Dendritic cell treated with granulocyte-macrophage colony-stimulating factor and Interleukin-4, amounts not matched to agents 40 ng/mL and 50 ng/mL, for 4 days (primary cell): ENCODE measurements around the gene CTNND2.

Source experiments
- H3K27ac Mint-ChIP-seq: one replicate; pipeline ENCODE4 v1.8.0; 2022; ENCODE audit warnings: mild to moderate bottlenecking, mixed read lengths
- H3K27me3 Mint-ChIP-seq: one replicate; pipeline ENCODE4 v1.8.0; 2022; ENCODE audit warnings: mild to moderate bottlenecking, mixed read lengths
- H3K36me3 Mint-ChIP-seq: one replicate; pipeline ENCODE4 v1.8.0; 2022; ENCODE audit warnings: low read depth, mixed read lengths
- H3K4me1 Mint-ChIP-seq: one replicate; pipeline ENCODE4 v1.8.0; 2022; ENCODE audit warnings: low read depth, mixed read lengths
- H3K4me3 Mint-ChIP-seq: one replicate; pipeline ENCODE4 v1.8.0; 2022; ENCODE audit warnings: mild to moderate bottlenecking, moderate library complexity, mixed read lengths
- H3K9me3 Mint-ChIP-seq: one replicate; pipeline ENCODE4 v1.8.0; 2022; ENCODE audit warnings: mixed read lengths
- intact Hi-C: fragments of 100-400 bp; cut with micrococcal nuclease; formaldehyde crosslinking; loops from one replicate; pipeline ENCODE4 v1.15.0; 2022

CTNND2 gene

DNA sequence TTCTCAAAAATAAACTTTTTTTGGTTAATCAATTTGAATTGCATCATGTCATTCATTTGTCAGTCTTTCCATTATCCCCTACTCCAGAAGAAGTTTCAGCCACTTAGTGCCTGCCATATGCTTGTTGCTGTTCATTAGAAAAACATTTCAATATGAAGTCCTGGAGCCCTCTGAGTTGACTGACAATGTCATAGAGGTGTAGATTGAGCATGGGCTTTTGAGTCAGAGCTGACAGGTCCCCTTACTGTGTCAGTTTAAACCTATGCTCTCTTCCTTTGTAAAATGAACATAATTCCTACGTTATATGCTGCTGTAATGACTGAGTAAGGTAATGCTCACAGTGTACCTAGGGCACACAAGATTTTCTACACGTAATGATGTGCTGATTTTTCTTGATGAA is 114.0 kb downstream of the CTNND2 start:
- H3K9me3 Mint-ChIP-seq, result peaks cover 8% of the 10 kb centered on the region

DNA sequence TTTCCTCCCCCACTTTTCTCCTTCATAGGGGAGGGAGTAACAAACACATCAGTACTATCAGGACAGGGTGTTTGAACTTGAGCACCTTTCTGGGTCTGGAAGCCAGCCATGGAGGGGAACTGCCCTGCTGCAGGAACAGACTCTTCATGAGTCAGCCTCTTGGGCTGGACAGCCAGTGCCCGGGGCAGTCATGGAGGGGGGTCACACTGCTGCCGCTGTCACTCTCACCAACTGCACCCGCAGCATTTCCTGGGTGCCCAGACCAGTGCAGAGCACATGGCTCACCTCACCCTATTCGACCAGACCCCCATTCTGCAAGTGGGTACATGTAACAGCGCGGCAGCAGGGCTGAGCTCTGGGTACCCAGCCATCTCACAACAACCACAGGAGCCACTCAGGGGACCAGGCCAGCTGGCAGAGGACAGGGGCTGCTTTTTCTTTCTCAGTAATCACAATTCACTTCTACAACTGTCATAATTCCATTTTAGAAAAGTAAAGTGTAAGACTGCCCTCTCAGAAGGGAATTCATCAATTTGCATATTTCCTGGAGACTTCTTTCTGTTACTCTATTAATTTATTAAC is 118.4 kb downstream of the CTNND2 start:
- Mint-ChIP-seq H3K9me3 (peaks cover 28% of the 10 kb centered on the region), H3K4me3 (no peak overlapping the region), H3K36me3 (no peaks in the 10 kb centered on the region), H3K4me1 (no peaks in the 10 kb centered on the region), H3K27me3 (no peaks in the 10 kb centered on the region), H3K27ac (no peak overlapping the region)
- intact Hi-C loops, result no loop called here

More for the DNA sequence above, 114.0 kb downstream of the CTNND2 start:
- H3K4me3 Mint-ChIP-seq, result no peak overlapping the region
- no peaks in the 10 kb centered on the region for H3K36me3 Mint-ChIP-seq
- H3K27me3 Mint-ChIP-seq, result no peaks in the 10 kb centered on the region
- intact Hi-C loops, result no loop called here
- H3K27ac Mint-ChIP-seq, result no peak overlapping the region
- no peaks in the 10 kb centered on the region for H3K4me1 Mint-ChIP-seq

DNA sequence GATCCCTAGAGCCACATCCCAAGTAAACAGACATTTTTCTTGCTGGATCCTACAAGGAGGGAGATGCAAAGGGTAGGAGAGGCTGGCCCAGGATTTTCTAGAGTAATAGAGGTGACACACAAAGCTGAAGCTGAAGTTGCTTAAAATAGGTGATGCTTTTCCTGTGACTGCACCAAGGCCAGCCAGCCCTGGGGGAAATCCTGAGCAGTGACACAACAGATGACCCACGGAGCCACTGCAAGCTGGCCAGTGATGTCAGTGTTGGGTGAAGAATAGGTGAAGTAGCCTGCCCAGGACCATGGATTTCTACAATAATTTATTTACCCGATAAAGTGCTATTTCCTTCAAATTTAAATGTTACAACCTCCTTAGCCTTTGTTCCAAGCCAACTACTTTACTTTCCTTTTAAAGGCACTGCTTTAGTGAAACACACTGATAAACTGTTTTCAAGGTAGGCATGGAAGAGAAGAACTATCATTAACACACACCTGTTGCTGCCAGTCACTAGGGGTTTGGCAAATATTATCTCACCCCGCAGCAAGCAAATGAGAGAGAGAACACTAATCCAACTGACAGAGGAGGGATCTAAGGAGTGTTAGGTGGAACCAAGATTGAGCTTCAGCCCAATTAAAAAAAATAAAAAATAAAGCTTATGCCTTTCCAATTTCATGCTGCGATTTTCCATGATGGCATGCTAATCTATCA is 123.5 kb downstream of the CTNND2 start:
- Mint-ChIP-seq H3K27ac (no peak overlapping the region), H3K27me3 (no peaks in the 10 kb centered on the region), H3K9me3 (peaks cover 33% of the 10 kb centered on the region), H3K36me3 (no peaks in the 10 kb centered on the region), H3K4me1 (no peaks in the 10 kb centered on the region), H3K4me3 (no peak overlapping the region)
- intact Hi-C loops, result no loop called here

DNA sequence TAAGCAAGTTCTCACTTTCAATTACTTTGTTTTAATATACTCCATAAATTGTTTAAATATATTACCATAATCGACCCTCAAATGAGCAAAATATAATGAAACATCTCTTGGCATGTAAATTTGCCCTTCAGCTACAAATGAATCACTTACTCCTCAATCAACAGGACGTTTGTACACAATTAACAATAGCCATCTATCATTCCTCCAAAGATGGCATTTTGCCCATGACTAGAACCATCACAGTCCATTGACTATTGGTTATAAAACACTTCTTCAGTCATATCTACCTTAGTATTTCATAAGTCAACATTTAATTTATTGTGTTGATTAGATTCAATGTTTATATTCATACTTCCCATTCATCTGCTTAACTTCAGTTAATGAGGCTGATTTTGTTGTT is 127.2 kb downstream of the CTNND2 start:
- Mint-ChIP-seq H3K9me3 (peaks cover 20% of the 10 kb centered on the region), H3K27me3 (no peaks in the 10 kb centered on the region), H3K4me3 (no peak overlapping the region)

DNA sequence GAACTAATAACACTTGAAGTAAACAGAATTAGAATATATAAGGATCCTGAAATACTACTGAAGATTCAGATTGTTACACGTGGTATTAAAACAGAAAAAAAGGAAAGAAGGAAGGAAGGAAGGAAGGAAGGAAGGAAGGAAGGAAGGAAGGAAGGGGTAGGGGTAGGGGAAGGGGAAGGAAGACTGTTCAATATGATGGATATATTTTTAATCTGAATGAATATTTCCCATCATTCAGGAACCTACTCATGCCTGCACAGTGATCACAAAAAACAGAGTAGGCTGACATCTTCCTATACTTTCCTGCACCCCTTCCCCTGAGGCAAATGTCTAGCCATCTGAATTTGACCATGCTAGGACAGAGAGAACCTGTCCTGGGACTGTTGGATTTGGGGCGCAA is 133.9 kb downstream of the CTNND2 start:
- Mint-ChIP-seq H3K36me3 (no peaks in the 10 kb centered on the region), H3K9me3 (peaks cover 19% of the 10 kb centered on the region), H3K27ac (no peak overlapping the region), H3K27me3 (no peaks in the 10 kb centered on the region), H3K4me1 (no peaks in the 10 kb centered on the region), H3K4me3 (no peak overlapping the region)
- intact Hi-C loops, result no loop called here

More for the DNA sequence above, 127.2 kb downstream of the CTNND2 start:
- intact Hi-C loops, result no loop called here
- Mint-ChIP-seq H3K4me1 (no peaks in the 10 kb centered on the region), H3K27ac (no peak overlapping the region), H3K36me3 (no peaks in the 10 kb centered on the region)

DNA sequence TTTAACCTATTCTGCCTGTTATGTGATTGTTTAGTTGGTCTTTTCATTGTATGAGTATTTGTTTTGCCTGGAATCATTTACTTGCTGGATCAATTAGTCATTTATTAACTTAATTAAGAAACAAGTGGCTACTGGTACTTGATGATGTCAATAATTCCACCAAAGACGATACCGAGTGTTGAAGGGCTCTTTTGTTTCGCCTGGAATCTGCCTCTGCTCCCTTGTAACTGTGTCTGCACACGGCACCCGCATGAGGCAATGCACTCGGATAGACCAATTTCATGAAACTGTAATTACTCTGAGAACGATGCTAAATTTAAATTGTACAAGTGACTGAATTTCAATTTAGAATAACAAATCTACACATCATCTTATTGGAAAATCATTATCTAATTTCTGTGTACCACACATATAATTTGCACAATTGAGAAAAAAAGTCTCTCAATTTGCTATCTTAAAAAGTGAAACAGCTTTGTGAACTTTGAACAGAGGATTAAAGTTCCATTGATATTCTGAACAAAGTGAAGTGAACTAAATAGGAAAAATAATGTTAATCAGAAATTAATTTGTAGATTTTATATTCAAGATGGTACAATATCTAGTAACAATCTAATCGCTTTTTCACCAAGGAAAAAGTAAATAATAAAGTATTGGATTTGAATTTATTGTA is 143.2 kb downstream of the CTNND2 start:
- H3K27me3 Mint-ChIP-seq, result no peaks in the 10 kb centered on the region
- no peak overlapping the region for H3K27ac Mint-ChIP-seq
- no peaks in the 10 kb centered on the region for H3K36me3 Mint-ChIP-seq
- no peak overlapping the region for H3K4me3 Mint-ChIP-seq
- intact Hi-C loops, result no loop called here
- H3K4me1 Mint-ChIP-seq, result no peaks in the 10 kb centered on the region
- H3K9me3 Mint-ChIP-seq, result peaks cover 28% of the 10 kb centered on the region

DNA sequence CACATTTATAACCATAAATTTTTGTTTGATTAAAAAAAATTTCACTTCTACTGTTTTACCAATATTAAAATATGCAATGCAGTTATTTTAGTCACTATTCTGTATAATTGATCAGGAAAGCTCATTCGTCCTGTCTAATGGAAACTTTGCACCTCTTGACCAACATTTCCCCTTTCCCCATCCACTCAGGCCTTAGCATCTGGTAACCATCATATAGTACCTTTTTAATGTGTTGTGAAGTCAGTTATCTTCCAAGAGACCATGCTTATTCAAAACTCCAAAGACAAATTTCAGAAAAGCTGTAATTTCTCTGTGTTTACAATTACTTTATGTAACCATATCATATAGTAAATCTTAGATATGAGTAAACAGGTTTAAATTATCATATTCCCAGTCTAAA is 145.9 kb downstream of the CTNND2 start:
- peaks cover 5% of the 10 kb centered on the region for H3K9me3 Mint-ChIP-seq
- H3K4me3 Mint-ChIP-seq, result no peak overlapping the region
- H3K4me1 Mint-ChIP-seq, result no peaks in the 10 kb centered on the region
- no peaks in the 10 kb centered on the region for H3K27me3 Mint-ChIP-seq
- no peaks in the 10 kb centered on the region for H3K36me3 Mint-ChIP-seq
- H3K27ac Mint-ChIP-seq, result no peak overlapping the region
- intact Hi-C loops, result no loop called here

DNA sequence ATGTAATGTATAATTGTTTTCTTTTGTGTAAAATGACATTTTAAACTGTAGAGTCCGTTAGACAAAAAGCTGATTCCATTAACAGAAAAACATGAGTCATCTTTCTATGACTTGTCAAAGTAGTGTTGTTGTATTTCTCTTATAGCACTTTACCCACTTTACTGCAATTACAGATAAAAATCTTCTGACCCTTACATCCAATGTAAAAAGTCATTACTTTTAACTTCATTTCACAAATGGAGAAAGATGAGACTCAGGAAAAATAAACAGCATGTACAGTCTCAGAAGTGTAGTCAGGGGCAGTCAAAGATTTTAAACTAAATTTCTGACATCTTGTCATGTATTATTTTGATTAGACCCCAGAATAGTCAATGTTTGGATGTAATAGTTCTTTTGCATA is 146.6 kb downstream of the CTNND2 start:
- H3K9me3 Mint-ChIP-seq, result no peaks in the 10 kb centered on the region
- no peak overlapping the region for H3K4me3 Mint-ChIP-seq
- no peaks in the 10 kb centered on the region for H3K36me3 Mint-ChIP-seq
- H3K27ac Mint-ChIP-seq, result no peak overlapping the region
- intact Hi-C loops, result no loop called here
- no peaks in the 10 kb centered on the region for H3K27me3 Mint-ChIP-seq
- no peaks in the 10 kb centered on the region for H3K4me1 Mint-ChIP-seq

DNA sequence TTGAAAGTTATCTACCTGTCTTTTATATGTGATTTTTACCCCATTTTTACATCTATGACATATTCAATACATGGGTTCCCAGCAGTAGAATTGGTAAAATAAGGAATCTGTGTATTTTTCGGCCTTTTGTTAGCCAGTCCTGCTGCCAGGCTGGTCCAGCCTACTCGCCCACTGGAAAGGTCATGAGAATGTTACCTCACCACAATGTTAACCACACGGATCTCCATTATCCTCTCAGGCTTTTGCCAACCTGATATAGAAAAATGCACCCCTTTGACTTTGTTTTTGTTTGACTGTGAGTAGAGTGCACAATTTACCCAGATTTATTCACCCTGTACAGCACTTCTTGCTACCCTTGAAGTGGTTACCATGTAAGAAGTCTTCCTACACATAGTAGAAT is 167.2 kb downstream of the CTNND2 start:
- peaks cover 20% of the 10 kb centered on the region for H3K9me3 Mint-ChIP-seq
- intact Hi-C loops, result no loop called here
- H3K27ac Mint-ChIP-seq, result no peak overlapping the region
- H3K4me1 Mint-ChIP-seq, result no peaks in the 10 kb centered on the region
- no peaks in the 10 kb centered on the region for H3K27me3 Mint-ChIP-seq
- no peaks in the 10 kb centered on the region for H3K36me3 Mint-ChIP-seq
- no peak overlapping the region for H3K4me3 Mint-ChIP-seq

DNA sequence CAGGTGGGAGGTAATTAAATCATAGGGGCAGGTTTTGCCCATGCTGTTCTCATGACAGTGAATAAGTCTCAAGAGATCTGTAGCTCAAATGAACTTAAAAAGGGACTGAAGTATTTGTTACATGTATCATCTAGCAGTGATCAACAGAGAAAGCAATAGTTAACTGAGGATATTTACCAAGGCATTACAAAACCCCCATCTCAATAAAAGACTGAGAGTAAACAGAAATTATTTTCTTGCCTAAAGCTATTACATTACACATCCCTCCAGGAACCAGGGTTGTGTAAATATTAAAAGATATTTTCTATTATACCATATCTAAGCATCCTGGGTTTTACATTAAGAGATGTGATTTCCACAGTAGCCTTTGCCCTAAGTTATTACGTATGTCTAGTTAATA is 169.9 kb downstream of the CTNND2 start:
- intact Hi-C loops, result no loop called here
- Mint-ChIP-seq H3K36me3 (no peaks in the 10 kb centered on the region), H3K4me1 (no peaks in the 10 kb centered on the region), H3K4me3 (no peak overlapping the region), H3K27ac (no peak overlapping the region), H3K9me3 (peaks cover 12% of the 10 kb centered on the region), H3K27me3 (no peaks in the 10 kb centered on the region)

DNA sequence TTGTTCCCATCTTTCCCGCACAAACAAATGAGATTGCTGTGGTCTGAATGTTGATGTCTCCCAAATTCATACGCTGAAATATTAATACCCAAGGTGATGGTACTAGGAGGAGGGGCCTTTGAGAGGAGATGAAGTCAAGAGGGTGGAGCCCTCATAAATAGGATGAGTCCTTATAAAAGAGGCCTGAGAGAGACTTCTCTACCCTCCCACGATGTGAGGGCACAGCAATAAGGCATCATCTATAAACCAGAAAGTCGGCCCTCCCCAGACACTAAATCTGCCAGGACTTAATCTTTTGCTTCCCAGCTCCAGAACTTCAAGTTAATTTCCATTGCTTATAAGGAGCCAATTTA is 170.4 kb downstream of the CTNND2 start:
- no peak overlapping the region for H3K4me3 Mint-ChIP-seq
- intact Hi-C loops, result no loop called here
- H3K4me1 Mint-ChIP-seq, result no peaks in the 10 kb centered on the region

DNA sequence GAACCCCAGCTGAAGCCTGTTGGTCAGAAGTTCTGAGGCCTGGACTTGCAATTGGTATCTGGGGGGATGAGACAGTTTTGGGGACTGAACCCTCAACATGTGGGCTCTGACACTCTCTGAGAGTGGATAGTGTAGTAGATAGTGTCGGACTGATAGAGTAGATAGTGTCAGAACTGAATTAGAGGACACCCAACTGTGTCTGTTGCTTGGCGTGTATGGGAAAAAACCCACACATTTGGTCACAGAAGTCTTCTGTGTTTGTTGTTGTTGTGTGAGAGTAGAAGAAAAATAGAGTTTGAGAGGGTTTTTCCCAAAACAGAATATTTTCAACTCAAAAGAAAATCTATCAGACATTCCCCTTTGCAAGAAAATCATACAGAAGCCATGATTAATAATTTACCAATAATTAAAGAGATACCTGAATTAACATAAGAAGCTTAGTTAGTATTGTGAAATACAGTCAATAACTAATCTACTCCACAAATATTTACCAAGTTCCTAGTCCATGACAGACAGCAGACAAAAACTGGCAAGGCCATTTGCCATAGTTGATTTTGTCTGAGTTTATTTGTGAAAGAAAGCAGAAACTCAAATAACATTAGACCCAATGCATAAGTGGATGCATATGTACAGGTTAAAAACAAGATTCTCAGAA is 170.9 kb downstream of the CTNND2 start:
- Mint-ChIP-seq H3K27ac (no peak overlapping the region), H3K9me3 (peaks cover 1% of the 10 kb centered on the region), H3K36me3 (no peaks in the 10 kb centered on the region), H3K27me3 (no peaks in the 10 kb centered on the region), H3K4me1 (no peaks in the 10 kb centered on the region), H3K4me3 (no peak overlapping the region)
- intact Hi-C loops, result no loop called here

More for the DNA sequence above, 170.4 kb downstream of the CTNND2 start:
- Mint-ChIP-seq H3K9me3 (peaks cover 6% of the 10 kb centered on the region), H3K27ac (no peak overlapping the region), H3K36me3 (no peaks in the 10 kb centered on the region), H3K27me3 (no peaks in the 10 kb centered on the region)

DNA sequence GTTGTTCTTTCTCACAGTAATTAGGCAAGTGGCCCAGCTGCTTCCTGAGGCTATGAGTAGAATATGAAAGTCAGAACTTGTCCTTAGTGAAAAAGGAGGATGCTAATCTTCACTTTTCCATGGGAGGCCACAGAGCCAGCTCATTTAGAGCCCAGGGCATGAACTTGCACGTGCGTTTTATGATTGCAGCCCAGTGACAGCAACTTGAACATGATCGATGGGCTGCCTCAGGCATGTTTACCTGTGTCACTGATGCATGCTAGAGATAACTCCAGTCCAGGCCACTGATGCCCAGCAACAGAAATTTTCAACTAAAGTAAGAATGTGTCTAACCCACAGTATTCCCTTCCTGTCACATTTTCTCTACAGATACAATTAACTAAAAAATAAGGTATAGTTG is 179.3 kb downstream of the CTNND2 start:
- Mint-ChIP-seq H3K27me3 (no peaks in the 10 kb centered on the region), H3K9me3 (no peaks in the 10 kb centered on the region), H3K4me1 (no peaks in the 10 kb centered on the region), H3K27ac (no peak overlapping the region), H3K4me3 (no peak overlapping the region), H3K36me3 (no peaks in the 10 kb centered on the region)
- intact Hi-C loops, result no loop called here

DNA sequence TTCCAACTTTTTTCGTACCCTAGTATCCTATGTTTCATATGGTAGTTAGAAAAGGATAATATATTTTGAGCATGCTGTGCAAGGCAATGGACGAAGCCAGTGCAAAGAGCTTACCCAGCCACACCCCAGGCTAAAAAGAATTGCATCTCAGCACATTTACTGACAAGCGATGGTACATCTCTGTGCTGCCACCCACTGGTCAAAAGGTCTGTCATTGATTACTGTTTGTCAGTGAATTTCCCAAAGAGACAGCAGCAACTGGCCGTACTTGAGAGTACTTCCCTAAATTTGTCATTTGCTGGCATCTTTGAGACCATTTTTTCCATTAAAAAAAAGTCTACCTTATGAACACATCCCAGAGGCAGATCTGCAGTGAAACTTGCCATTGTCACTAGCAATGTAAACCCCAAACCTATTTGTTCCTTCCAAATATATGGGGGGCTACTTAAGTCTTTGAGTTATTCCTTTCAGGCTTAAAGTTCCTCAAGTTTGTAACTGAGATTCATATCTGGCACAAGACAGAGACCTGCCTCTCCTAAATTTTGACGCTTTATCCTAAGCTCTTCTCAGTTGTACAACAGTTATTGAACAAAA is 184.3 kb downstream of the CTNND2 start:
- Mint-ChIP-seq H3K27ac (no peak overlapping the region), H3K36me3 (no peaks in the 10 kb centered on the region), H3K4me1 (no peaks in the 10 kb centered on the region), H3K9me3 (no peaks in the 10 kb centered on the region), H3K4me3 (no peak overlapping the region), H3K27me3 (no peaks in the 10 kb centered on the region)
- intact Hi-C loops, result loop anchor here (1.0 kb wide), 1 partner anchor 453 kb away; no protein-coding TSS in a partner anchor
